NCI-H2227 (cell line): ENCODE data around the gene SRPK3.

Source experiments
- DNase-seq: peaks from one replicate; lab custom pipeline; 2025; ENCODE audit not compliant: unreplicated experiment; lab: John Stamatoyannopoulos, UW

Gene SRPK3

GRCh38 chrX:153782871-153783270 lies 2.0 kb downstream of the SRPK3 start:
- no peak for DNase-seq

- DNase-seq = no peak
Measured at GRCh38 chrX:153783378-153784013, 2.7 kb downstream of the SRPK3 start.

GRCh38 chrX:153784325-153784967 lies 3.6 kb downstream of the SRPK3 start:
- no peak for DNase-seq

- DNase-seq = no peak
Measured at GRCh38 chrX:153786669-153787068, 5.8 kb downstream of the SRPK3 start.

GRCh38 chrX:153789654-153790053 lies 8.8 kb downstream of the SRPK3 start:
- no peak for DNase-seq

- DNase-seq = no peak
Measured at GRCh38 chrX:153791104-153791852, 10.4 kb downstream of the SRPK3 start.

- DNase-seq = no peak
Measured at GRCh38 chrX:153792368-153792767, 11.5 kb downstream of the SRPK3 start.

GRCh38 chrX:153793291-153793690 lies 12.4 kb downstream of the SRPK3 start:
- no peak for DNase-seq

- DNase-seq = peak; percentile 97
Measured at GRCh38 chrX:153794018-153794896, 13.4 kb downstream of the SRPK3 start, which contains the start of the genes IDH3G and SSR4. Gene IDH3G (minus strand): TSS chrX:153794375. CDS start chrX:153794326, 49 bp downstream. Gene SSR4 (plus strand): TSS chrX:153794668. CDS start chrX:153794688, 20 bp downstream.

GRCh38 chrX:153794897-153795816 lies 14.3 kb downstream of the SRPK3 start:
- no peak for DNase-seq

- DNase-seq = no peak
Measured at GRCh38 chrX:153797415-153798015, 16.7 kb downstream of the SRPK3 start.

- DNase-seq = no peak
Measured at GRCh38 chrX:153799326-153799725, 18.5 kb downstream of the SRPK3 start.

GRCh38 chrX:153800177-153800722 lies 19.4 kb downstream of the SRPK3 start:
- DNase-seq = no peak

GRCh38 chrX:153800746-153801145 lies 19.9 kb downstream of the SRPK3 start:
- DNase-seq = no peak

GRCh38 chrX:153801669-153802068 lies 20.8 kb downstream of the SRPK3 start:
- no peak for DNase-seq

GRCh38 chrX:153802513-153803045 lies 21.7 kb downstream of the SRPK3 start:
- DNase-seq = no peak

GRCh38 chrX:153803211-153804099 lies 22.6 kb downstream of the SRPK3 start:
- no peak for DNase-seq

GRCh38 chrX:153804100-153804595 lies 23.3 kb downstream of the SRPK3 start:
- no peak for DNase-seq
